Inflammatory macrophage (primary cell): Measurements from ENCODE around the gene RSPO1.
"Not testable (repeated sequence)": the region's sequence is repeated elsewhere in the genome, so short reads cannot be mapped to it uniquely, and the experiment has no call there.

Experiments
- DNase-seq, 2 donors: peaks; one replicate each; pipeline ENCODE4 v3.0.0-alpha.2; 2020 to 2022
- total RNA-seq, 18 experiments: gene quantifications; one replicate each; lab custom pipeline; 2026; ENCODE audit warnings: mixed read lengths in 6 of 18, inconsistent platforms in 2 of 18; lab: John Stamatoyannopoulos, UW

The RSPO1 gene
- total RNA-seq, result 0 to 0.07 (median 0) reads per million in 18 experiments

GRCh38 chr1:37634244-37634991, at the start of gene RSPO1:
Gene RSPO1, minus strand, starts transcription at chr1:37634892. Its CDS starts 5,231 bp downstream, at chr1:37629661.
- DNase-seq, result no peak

- DNase-seq, result not testable (repeated sequence)
These were observed 49.5 kb upstream of the RSPO1 start for GRCh38 chr1:37684182-37684581.

GRCh38 chr1:37682334-37682987, 47.8 kb upstream of the RSPO1 start:
- DNase-seq, result peak; percentile 80 to 82

GRCh38 chr1:37680933-37681332, 46.2 kb upstream of the RSPO1 start:
- no peak for DNase-seq

GRCh38 chr1:37677808-37678207, 43.1 kb upstream of the RSPO1 start:
- DNase-seq, result no peak

- no peak for DNase-seq
These were observed 42.4 kb upstream of the RSPO1 start for GRCh38 chr1:37677143-37677439.

GRCh38 chr1:37676281-37677142, 41.8 kb upstream of the RSPO1 start:
- no peak for DNase-seq

GRCh38 chr1:37673920-37674319, 39.2 kb upstream of the RSPO1 start:
- DNase-seq, result no peak

- no peak for DNase-seq
These were observed 37.6 kb upstream of the RSPO1 start for GRCh38 chr1:37672136-37672870.

- DNase-seq, result no peak
These were observed 36.6 kb upstream of the RSPO1 start for GRCh38 chr1:37671261-37671660.

- peak in 1 of 2 donors; percentile 2 for DNase-seq
These were observed 35.4 kb upstream of the RSPO1 start for GRCh38 chr1:37670133-37670532.

GRCh38 chr1:37667023-37667671, 32.5 kb upstream of the RSPO1 start:
- no peak for DNase-seq

GRCh38 chr1:37666241-37666867, 31.7 kb upstream of the RSPO1 start:
- no peak for DNase-seq

GRCh38 chr1:37663426-37664000, 28.8 kb upstream of the RSPO1 start:
- no peak for DNase-seq

GRCh38 chr1:37662031-37662755, 27.5 kb upstream of the RSPO1 start:
- DNase-seq, result no peak

GRCh38 chr1:37661401-37661800, 26.7 kb upstream of the RSPO1 start:
- DNase-seq, result no peak

GRCh38 chr1:37660664-37661063, 26.0 kb upstream of the RSPO1 start:
- DNase-seq, result no peak

- DNase-seq, result no peak
These were observed 23.8 kb upstream of the RSPO1 start for GRCh38 chr1:37658486-37658885.

GRCh38 chr1:37657620-37658412, 23.1 kb upstream of the RSPO1 start:
- DNase-seq, result no peak

GRCh38 chr1:37656881-37657280, 22.2 kb upstream of the RSPO1 start:
- DNase-seq, result no peak
